Fibroblast of lung (primary cell): ENCODE measurements around the gene SYVN1.

ENCODE experiments used
- CTCF ChIP-seq, 2 donors: IDR thresholded peaks in 1 of 2; conservative IDR thresholded peaks in 1 of 2; 1 replicate in 1 of 2; 2 replicates in 1 of 2; pipeline ENCODE4 v1.5.1; 2011 to 2012; ENCODE audit warnings: low read length in 2 of 2, control low read depth in 1 of 2, inconsistent platforms in 1 of 2, low read depth in 1 of 2, mild to moderate bottlenecking in 1 of 2
- EZH2 ChIP-seq: IDR thresholded peaks from 2 replicates; pipeline ENCODE4 v1.5.1; 2012; ENCODE audit warnings: low read length, control low read depth, mild to moderate bottlenecking; ENCODE audit errors: missing control alignments

- TF ChIP-seq CTCF (conservative IDR thresholded peaks at IDR 0.05 in 1 of 2, IDR thresholded peaks at IDR 0.05 in 1 of 2; ENCODE audit: low read depth in 1 of 2, low read length in 2 of 2) (no peak), EZH2 (no peak)
Observed at GRCh38 chr11:65156926-65157325, 22.6 kb upstream of the SYVN1 start.
